A375 (cell line): ENCODE data around the gene IL1R1. TPM values are rescaled to one million over a fixed set of nuclear protein-coding genes. Genes with fewer than 3 reads are reported as not detected.

Source experiments
- total RNA-seq: library from RNA; depleted of rRNA; stranded (reverse); fragments of >200 nt; shearing (Covaris generic); gene quantifications from 2 replicates; pipeline ENCODE4 v1.2.3, GENCODE V29; 2014; rRNA removed

IL1R1 gene, protein sequence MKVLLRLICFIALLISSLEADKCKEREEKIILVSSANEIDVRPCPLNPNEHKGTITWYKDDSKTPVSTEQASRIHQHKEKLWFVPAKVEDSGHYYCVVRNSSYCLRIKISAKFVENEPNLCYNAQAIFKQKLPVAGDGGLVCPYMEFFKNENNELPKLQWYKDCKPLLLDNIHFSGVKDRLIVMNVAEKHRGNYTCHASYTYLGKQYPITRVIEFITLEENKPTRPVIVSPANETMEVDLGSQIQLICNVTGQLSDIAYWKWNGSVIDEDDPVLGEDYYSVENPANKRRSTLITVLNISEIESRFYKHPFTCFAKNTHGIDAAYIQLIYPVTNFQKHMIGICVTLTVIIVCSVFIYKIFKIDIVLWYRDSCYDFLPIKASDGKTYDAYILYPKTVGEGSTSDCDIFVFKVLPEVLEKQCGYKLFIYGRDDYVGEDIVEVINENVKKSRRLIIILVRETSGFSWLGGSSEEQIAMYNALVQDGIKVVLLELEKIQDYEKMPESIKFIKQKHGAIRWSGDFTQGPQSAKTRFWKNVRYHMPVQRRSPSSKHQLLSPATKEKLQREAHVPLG
- total RNA-seq = 0.21 and 0.72 TPM in 2 replicates

DNA sequence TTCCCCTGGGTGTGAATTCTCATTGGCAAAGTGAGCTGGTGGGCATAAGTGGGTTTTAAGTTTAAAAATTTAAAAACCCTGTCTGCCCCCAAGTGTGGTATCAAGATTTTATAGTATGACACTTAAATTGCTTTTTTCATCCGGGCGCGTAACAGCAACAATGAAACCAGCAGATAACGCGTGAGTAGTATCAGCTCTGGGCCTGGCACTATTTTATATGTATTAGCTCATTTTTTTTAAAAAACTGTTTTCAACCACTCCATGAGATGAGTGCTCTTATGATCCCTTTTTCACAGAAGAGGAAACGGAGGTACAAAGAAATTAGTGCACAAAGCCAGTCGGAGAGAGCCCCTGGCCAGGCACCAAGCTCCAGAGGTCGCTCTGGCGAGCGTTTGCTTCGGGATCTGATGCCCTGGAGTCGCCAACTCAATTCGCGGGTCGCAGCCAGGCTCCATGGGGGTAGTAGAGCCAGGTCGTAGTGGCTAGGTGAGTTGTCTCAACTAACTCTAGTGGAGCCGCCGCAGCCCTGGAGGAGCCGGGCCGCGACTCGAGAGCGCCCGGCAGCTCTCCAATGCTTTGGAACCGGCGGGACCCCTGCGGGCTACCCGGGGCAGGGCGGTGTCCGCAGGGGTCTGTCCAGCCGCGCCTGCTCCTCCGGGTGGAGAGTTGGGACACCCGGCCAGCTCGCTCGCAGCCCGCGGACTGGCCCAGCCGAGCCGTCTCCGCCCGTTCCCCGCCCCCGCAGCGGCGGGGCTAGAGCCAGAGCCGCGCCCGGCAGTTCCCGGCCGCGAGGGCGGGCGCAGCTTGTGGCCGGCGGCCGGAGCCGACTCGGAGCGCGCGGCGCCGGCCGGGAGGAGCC, at the start of gene IL1R1:
IL1R1 (plus strand) TSS at position 777 of the 859 bp plus-strand sequence. CDS start 14,979 bp downstream, outside the sequence.

DNA sequence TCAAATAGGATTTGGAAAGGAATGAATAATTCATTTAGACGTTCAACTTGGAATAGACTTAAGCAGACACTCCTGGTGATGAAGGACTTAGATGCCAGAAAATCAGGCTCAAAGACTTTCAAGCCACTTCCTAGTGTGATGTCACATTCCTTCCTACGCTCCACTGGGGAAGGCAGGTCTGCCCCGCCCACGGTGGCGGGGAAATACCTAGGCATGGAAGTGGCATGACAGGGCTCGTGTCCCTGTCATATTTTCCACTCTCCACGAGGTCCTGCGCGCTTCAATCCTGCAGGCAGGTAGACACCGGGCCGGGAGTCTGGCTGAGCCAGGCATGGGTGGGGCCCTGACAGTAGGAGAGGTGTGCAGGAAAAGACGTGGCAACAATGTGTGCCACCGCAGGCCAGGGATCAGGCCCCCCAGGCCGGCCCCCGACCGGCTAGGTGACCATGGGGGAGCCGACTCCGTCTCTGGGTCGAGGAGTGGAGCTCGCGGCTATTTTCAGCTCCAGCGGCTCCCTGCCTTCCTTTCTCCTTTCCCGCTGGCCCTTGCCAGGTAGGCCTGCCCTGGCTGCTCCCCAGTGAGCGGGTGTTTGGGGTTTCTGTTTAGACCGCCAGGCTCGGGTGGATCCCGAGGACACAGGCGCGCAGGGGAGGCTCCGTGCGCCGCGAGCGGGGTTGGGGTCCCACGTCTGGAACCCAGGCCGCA, 44.4 kb downstream of the IL1R1 start, which contains the start of gene IL1RL2:
IL1RL2 (plus strand) TSS at position 233 of the 705 bp plus-strand sequence. CDS start 845 bp downstream, outside the sequence.

Other genes starting within 250 kb of the IL1R1 start
- gene IL1R2, start 150.8 kb upstream of the IL1R1 start, total RNA-seq = not detected in 2 replicates
- gene IL1RL2, start 44.3 kb downstream of the IL1R1 start, total RNA-seq = not detected in 2 replicates
- gene IL1RL1, start 168.8 kb downstream of the IL1R1 start, total RNA-seq = 2.8 and 4.2 TPM in 2 replicates
- 4.6 and 4.7 TPM in 2 replicates for gene IL18R1, start 213.1 kb downstream of the IL1R1 start, total RNA-seq